HEK293 (cell line): ENCODE data around the gene SLC25A18.

Experiments used
- HOXA7 ChIP-seq: sonication (generic); formaldehyde crosslinking; IDR thresholded peaks from 2 replicates; pipeline ENCODE4 v1.8.1; 2022; ENCODE audit warnings: missing genetic modification reagents, borderline replicate concordance
- OVOL3 ChIP-seq: fragments of 450-650 bp; formaldehyde crosslinking; IDR thresholded peaks from 2 replicates; pipeline ENCODE4 v1.5.1; 2016; ENCODE audit warnings: missing biosample characterization, missing genetic modification characterization
- YY1 ChIP-seq: fragments of 450-650 bp; formaldehyde crosslinking; IDR thresholded peaks from 2 replicates; pipeline ENCODE4 v1.5.1; 2018; ENCODE audit warnings: missing biosample characterization, missing genetic modification characterization
- ZBTB21 ChIP-seq: fragments of 450-650 bp; formaldehyde crosslinking; IDR thresholded peaks from 2 replicates; pipeline ENCODE4 v1.5.1; 2017; ENCODE audit warnings: missing biosample characterization, missing genetic modification characterization
- ZNF184 ChIP-seq: fragments of 450-650 bp; IDR thresholded peaks from 2 replicates; pipeline ENCODE4 v1.5.1; 2018; ENCODE audit warnings: missing biosample characterization, mild to moderate bottlenecking, missing genetic modification characterization
- ZNF830 ChIP-seq: fragments of 450-650 bp; IDR thresholded peaks from 2 replicates; pipeline ENCODE4 v1.5.0; 2018; ENCODE audit warnings: missing biosample characterization, missing genetic modification characterization, low read depth, mild to moderate bottlenecking, moderate library complexity
- TF ChIP-seq, protein P1 (sequence below): sonication (generic); formaldehyde crosslinking; IDR thresholded peaks from 2 replicates; pipeline ENCODE4 v1.8.1; 2022; ENCODE audit warnings: mild to moderate bottlenecking, moderate library complexity, missing genetic modification reagents
- TF ChIP-seq, protein P2 (sequence below): fragments of 450-650 bp; formaldehyde crosslinking; IDR thresholded peaks from 2 replicates; pipeline ENCODE4 v1.5.1; 2016; ENCODE audit warnings: missing biosample characterization, missing genetic modification characterization
- TF ChIP-seq, protein P3 (sequence below): fragments of 450-650 bp; formaldehyde crosslinking; conservative IDR thresholded peaks from 2 replicates; pipeline ENCODE4 v1.5.1; 2016; ENCODE audit warnings: low read depth, missing biosample characterization, missing genetic modification characterization
- TF ChIP-seq, protein P4 (sequence below): fragments of 450-650 bp; formaldehyde crosslinking; IDR thresholded peaks from 2 replicates; pipeline ENCODE4 v1.5.1; 2016; ENCODE audit warnings: missing biosample characterization, missing genetic modification characterization
- TF ChIP-seq, protein P5 (sequence below): fragments of 450-650 bp; formaldehyde crosslinking; IDR thresholded peaks from 2 replicates; pipeline ENCODE4 v1.5.1; 2016; ENCODE audit warnings: missing biosample characterization, missing genetic modification characterization
- TF ChIP-seq, protein P6 (sequence below): fragments of 450-650 bp; IDR thresholded peaks from 2 replicates; pipeline ENCODE4 v1.5.1; 2018; ENCODE audit warnings: missing biosample characterization, mild to moderate bottlenecking, missing genetic modification characterization

DNA sequence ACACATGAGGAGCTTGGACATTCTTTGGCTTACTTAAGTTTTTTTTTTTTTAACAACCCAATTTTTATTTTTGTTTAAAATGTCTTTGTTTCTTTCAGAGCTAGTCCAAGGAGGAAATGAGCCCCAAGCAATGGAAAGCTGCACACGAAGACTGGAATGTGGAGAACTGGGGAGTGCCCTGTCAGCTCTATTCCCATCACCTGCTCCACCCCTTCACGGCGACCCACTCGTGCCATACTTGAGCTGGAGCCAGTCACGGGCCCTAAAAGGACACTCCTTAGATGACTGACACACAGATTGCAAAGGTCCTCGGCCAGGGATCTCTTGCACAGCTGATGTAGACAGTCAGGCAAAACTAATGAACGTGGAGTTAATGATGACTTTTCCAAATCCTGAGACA is 10.6 kb upstream of the SLC25A18 start:
- TF ChIP-seq, protein P1, sequence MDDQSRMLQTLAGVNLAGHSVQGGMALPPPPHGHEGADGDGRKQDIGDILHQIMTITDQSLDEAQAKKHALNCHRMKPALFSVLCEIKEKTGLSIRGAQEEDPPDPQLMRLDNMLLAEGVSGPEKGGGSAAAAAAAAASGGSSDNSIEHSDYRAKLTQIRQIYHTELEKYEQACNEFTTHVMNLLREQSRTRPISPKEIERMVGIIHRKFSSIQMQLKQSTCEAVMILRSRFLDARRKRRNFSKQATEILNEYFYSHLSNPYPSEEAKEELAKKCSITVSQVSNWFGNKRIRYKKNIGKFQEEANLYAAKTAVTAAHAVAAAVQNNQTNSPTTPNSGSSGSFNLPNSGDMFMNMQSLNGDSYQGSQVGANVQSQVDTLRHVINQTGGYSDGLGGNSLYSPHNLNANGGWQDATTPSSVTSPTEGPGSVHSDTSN (CRISPR knock-in tag), result no peak
- TF ChIP-seq, protein P2, sequence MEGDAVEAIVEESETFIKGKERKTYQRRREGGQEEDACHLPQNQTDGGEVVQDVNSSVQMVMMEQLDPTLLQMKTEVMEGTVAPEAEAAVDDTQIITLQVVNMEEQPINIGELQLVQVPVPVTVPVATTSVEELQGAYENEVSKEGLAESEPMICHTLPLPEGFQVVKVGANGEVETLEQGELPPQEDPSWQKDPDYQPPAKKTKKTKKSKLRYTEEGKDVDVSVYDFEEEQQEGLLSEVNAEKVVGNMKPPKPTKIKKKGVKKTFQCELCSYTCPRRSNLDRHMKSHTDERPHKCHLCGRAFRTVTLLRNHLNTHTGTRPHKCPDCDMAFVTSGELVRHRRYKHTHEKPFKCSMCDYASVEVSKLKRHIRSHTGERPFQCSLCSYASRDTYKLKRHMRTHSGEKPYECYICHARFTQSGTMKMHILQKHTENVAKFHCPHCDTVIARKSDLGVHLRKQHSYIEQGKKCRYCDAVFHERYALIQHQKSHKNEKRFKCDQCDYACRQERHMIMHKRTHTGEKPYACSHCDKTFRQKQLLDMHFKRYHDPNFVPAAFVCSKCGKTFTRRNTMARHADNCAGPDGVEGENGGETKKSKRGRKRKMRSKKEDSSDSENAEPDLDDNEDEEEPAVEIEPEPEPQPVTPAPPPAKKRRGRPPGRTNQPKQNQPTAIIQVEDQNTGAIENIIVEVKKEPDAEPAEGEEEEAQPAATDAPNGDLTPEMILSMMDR, result no peak
- TF ChIP-seq, protein P3, sequence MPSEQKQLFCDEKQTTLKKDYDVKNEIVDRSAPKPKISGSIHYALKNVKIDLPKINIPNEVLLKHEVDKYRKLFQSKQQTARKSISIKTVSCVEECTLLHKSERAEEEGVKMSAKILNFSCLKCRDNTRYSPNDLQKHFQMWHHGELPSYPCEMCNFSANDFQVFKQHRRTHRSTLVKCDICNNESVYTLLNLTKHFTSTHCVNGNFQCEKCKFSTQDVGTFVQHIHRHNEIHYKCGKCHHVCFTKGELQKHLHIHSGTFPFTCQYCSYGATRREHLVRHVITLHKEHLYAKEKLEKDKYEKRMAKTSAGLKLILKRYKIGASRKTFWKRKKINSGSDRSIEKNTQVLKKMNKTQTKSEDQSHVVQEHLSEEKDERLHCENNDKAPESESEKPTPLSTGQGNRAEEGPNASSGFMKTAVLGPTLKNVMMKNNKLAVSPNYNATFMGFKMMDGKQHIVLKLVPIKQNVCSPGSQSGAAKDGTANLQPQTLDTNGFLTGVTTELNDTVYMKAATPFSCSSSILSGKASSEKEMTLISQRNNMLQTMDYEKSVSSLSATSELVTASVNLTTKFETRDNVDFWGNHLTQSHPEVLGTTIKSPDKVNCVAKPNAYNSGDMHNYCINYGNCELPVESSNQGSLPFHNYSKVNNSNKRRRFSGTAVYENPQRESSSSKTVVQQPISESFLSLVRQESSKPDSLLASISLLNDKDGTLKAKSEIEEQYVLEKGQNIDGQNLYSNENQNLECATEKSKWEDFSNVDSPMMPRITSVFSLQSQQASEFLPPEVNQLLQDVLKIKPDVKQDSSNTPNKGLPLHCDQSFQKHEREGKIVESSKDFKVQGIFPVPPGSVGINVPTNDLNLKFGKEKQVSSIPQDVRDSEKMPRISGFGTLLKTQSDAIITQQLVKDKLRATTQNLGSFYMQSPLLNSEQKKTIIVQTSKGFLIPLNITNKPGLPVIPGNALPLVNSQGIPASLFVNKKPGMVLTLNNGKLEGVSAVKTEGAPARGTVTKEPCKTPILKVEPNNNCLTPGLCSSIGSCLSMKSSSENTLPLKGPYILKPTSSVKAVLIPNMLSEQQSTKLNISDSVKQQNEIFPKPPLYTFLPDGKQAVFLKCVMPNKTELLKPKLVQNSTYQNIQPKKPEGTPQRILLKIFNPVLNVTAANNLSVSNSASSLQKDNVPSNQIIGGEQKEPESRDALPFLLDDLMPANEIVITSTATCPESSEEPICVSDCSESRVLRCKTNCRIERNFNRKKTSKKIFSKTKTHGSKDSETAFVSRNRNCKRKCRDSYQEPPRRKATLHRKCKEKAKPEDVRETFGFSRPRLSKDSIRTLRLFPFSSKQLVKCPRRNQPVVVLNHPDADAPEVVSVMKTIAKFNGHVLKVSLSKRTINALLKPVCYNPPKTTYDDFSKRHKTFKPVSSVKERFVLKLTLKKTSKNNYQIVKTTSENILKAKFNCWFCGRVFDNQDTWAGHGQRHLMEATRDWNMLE (tag by site-specific recombination), result no peak
- TF ChIP-seq, protein P4, sequence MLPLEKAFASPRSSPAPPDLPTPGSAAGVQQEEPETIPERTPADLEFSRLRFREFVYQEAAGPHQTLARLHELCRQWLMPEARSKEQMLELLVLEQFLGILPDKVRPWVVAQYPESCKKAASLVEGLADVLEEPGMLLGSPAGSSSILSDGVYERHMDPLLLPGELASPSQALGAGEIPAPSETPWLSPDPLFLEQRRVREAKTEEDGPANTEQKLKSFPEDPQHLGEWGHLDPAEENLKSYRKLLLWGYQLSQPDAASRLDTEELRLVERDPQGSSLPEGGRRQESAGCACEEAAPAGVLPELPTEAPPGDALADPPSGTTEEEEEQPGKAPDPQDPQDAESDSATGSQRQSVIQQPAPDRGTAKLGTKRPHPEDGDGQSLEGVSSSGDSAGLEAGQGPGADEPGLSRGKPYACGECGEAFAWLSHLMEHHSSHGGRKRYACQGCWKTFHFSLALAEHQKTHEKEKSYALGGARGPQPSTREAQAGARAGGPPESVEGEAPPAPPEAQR (tag by site-specific recombination), result no peak
- TF ChIP-seq ZNF830 (tag by site-specific recombination), result no peak
- TF ChIP-seq YY1 (tag by site-specific recombination), result no peak
- TF ChIP-seq ZNF184 (tag by site-specific recombination), result no peak
- TF ChIP-seq, protein P5, sequence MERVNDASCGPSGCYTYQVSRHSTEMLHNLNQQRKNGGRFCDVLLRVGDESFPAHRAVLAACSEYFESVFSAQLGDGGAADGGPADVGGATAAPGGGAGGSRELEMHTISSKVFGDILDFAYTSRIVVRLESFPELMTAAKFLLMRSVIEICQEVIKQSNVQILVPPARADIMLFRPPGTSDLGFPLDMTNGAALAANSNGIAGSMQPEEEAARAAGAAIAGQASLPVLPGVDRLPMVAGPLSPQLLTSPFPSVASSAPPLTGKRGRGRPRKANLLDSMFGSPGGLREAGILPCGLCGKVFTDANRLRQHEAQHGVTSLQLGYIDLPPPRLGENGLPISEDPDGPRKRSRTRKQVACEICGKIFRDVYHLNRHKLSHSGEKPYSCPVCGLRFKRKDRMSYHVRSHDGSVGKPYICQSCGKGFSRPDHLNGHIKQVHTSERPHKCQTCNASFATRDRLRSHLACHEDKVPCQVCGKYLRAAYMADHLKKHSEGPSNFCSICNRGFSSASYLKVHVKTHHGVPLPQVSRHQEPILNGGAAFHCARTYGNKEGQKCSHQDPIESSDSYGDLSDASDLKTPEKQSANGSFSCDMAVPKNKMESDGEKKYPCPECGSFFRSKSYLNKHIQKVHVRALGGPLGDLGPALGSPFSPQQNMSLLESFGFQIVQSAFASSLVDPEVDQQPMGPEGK (tag by site-specific recombination), result no peak
- TF ChIP-seq ZBTB21 (tag by site-specific recombination), result no peak
- TF ChIP-seq OVOL3 (tag by site-specific recombination), result no peak
- TF ChIP-seq, protein P6, sequence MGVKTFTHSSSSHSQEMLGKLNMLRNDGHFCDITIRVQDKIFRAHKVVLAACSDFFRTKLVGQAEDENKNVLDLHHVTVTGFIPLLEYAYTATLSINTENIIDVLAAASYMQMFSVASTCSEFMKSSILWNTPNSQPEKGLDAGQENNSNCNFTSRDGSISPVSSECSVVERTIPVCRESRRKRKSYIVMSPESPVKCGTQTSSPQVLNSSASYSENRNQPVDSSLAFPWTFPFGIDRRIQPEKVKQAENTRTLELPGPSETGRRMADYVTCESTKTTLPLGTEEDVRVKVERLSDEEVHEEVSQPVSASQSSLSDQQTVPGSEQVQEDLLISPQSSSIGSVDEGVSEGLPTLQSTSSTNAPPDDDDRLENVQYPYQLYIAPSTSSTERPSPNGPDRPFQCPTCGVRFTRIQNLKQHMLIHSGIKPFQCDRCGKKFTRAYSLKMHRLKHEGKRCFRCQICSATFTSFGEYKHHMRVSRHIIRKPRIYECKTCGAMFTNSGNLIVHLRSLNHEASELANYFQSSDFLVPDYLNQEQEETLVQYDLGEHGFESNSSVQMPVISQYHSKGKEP, result no peak
- no peak for TF ChIP-seq HOXA7 (CRISPR knock-in tag)
